ENCODE data around the gene DOCK9. TPM values are rescaled to one million over a fixed set of nuclear protein-coding genes. Genes with fewer than 3 reads are reported as not detected.

The DOCK9 gene
- total and polyA plus RNA-seq, 9 of the 15 experiments (the other 6 are each of a cell fraction or from before 2014, with no cell fraction given) = 3.5 to 25.3 (median 16.7) TPM

GRCh38 chr13:98975822-98976261, 2.0 kb downstream of the DOCK9 start (continued):
- TF ChIP-seq ZNF609 (CRISPR knock-in tag; IDR thresholded peaks at IDR 0.05; ENCODE audit: borderline replicate concordance) = no peak
- 0 out of 2 replicates have a peak, but pooled peaks have one; percentile 27 for TF ChIP-seq CEBPG (CRISPR knock-in tag; IDR thresholded peaks at IDR 0.05)
- peak; percentile 12 to 66; a peak in 2 of 4 replicates for TF ChIP-seq CEBPG (tag; conservative IDR thresholded peaks at IDR 0.05 in 1 of 2, IDR thresholded peaks at IDR 0.05 in 1 of 2)
- no peak for TF ChIP-seq ZBTB5 (IDR thresholded peaks at IDR 0.05)
- no peak for TF ChIP-seq ZC3H4 (CRISPR knock-in tag; IDR thresholded peaks at IDR 0.05; ENCODE audit: borderline replicate concordance)
- no peak for TF ChIP-seq ZNF586 (CRISPR knock-in tag; conservative IDR thresholded peaks at IDR 0.05)
- no peak for TF ChIP-seq NCOA4 (IDR thresholded peaks at IDR 0.05; ENCODE audit: partially characterized antibody)
- no peak for TF ChIP-seq ZNF778 (CRISPR knock-in tag; IDR thresholded peaks at IDR 0.05)
- TF ChIP-seq MAZ (CRISPR knock-in tag; conservative IDR thresholded peaks at IDR 0.05 in 1 of 2, IDR thresholded peaks at IDR 0.05 in 1 of 2) = no peak; a peak in 2 of 4 replicates
- no peak for TF ChIP-seq MAFK (IDR thresholded peaks at IDR 0.05; ENCODE audit: low read length)
- no peak for TF ChIP-seq ZBTB17 (CRISPR knock-in tag; IDR thresholded peaks at IDR 0.05)
- no peak for TF ChIP-seq ZNF217 (CRISPR knock-in tag; IDR thresholded peaks at IDR 0.05)
- TF ChIP-seq PKNOX1 (IDR thresholded peaks at IDR 0.05) = no peak
- no peak for TF ChIP-seq CTCFL (IDR thresholded peaks at IDR 0.05; ENCODE audit: borderline replicate concordance, insufficient read depth, low read depth, low read length, poor library complexity, severe bottlenecking)
- TF ChIP-seq SAFB2 (IDR thresholded peaks at IDR 0.05; ENCODE audit: borderline replicate concordance, low read depth, low read length, severe bottlenecking) = no peak
- TF ChIP-seq, protein P1, sequence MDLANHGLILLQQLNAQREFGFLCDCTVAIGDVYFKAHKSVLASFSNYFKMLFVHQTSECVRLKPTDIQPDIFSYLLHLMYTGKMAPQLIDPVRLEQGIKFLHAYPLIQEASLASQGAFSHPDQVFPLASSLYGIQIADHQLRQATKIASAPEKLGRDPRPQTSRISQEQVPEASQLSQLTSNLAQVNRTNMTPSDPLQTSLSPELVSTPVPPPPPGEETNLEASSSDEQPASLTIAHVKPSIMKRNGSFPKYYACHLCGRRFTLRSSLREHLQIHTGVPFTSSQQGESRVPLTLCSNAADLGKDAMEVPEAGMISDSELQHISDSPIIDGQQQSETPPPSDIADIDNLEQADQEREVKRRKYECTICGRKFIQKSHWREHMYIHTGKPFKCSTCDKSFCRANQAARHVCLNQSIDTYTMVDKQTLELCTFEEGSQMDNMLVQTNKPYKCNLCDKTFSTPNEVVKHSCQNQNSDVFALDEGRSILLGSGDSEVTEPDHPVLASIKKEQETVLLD (IDR thresholded peaks at IDR 0.05) = no peak
- TF ChIP-seq E2F3 (CRISPR knock-in tag; IDR thresholded peaks at IDR 0.05) = no peak

Data from K562 (cell line).